GM19023 (cell line): Measurements from ENCODE around the gene SH3BP4.

Experiments used
- ATAC-seq: cut with Tn5 transposase; IDR thresholded peaks from one replicate; pipeline ENCODE4 v1.9.1; 2021; ENCODE audit warnings: mild to moderate bottlenecking, moderate library complexity; ENCODE audit not compliant: unreplicated experiment

Gene SH3BP4

GRCh38 chr2:234996069-234996940 lies 44.5 kb downstream of the SH3BP4 start:
- ATAC-seq, result no peak

DNA sequence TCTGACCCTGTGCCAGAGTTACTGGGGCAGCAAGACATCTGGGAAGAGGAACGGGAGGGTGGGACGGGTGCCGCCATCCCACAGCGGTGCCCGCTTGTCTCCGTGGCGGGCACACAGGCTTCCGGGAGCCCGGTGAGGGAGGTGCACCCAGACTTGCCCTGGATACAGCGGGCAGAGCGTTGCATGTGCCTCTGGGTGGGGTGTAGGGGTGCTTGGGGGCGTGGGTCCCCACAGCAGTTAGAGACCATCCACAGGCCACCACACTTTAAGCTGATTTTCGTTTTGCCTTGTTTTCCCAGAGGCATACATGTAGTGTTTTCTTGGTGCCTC lies 45.1 kb downstream of the SH3BP4 start:
- no peak for ATAC-seq

DNA sequence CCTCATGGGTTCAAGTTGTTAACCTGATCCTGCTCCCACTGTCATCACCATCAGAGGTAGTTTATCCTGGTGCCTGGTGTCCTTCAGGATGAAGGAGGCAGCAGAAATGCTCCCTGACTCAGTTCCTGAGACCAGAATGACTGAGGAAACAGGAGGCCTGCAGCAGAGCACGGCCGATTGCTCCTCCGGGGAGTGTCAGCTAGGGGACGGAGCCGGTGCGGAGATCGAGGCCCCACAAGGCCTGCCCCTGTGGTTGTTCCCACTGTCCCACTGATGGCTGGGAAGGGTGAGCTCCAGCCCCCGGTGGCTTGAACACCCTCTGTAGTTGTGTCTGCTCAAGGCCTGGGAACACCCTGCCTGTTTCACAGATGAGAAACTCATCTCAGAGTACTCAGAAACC lies 45.6 kb downstream of the SH3BP4 start:
- ATAC-seq, result no peak

GRCh38 chr2:234998404-234999211 lies 46.8 kb downstream of the SH3BP4 start:
- ATAC-seq, result no peak

DNA sequence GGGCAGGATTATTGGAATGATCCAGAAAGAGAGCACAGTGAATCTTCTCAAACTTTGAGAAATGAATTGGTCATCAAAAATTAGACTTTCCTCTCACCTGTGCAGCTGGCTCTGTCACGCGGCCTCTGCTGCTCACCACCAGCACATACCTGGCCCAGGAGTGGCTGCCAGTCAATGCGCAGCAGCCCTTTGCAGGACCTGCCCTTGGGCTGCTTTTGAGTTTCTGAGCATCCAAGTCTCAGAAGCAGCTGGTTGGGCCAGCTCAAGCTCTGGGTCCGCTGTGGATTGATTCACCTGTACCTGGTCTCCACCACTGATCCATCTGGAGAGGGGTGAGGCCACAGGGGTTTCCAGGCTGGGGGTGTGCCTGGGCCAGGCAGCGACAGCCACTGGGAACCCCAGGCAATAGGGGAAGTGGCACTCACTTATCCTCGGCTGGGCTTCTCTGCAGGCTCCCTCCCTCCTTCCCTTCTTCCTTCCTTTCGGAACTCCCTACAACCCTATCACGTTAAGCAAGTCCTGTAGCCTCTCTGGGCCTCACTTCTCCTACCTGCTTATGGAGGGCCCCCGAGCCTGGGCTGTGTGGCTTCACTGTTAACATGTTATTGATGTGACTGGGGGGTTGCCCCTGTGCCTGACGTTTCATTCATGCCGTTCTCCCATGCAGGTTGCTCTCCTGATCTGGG lies 48.1 kb downstream of the SH3BP4 start:
- ATAC-seq, result no peak

DNA sequence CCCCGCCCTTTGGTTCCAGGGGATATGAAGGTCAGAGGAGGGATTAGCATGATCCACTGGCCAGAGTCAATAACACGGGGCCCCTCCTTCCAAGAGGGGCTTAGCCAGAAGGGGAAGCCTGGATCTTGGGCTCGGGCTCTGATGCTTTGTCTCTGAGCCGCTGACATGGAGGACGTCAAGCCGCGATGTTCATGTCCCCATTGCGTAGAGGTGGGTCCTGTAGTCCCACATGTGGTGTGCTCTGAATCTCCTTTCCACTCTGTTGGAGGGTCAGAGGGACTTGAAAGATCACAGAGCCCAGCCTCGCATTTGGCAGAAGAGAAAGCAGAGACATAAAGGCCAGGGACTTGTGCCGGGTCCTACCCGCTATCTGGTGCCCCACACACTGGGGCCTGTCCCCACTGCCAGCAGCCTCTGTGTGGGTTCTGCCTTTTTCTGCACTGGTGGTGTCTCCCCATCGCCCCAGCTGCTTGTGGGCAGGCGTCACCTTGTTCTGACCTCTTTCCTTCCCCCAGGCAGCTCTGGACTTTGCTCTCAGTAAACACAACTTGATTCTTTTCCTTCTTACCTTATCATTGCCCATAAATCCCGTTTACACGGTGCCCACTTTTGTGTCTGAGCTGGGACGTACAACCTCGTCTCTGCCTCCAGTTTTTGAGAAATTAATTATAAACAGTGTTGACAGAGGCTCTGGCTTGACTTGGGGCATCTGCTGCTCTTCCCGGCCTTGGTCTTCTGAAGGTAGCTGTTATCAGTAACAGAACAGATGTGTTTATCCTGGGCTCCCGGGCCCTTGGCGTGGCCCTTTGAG lies 48.8 kb downstream of the SH3BP4 start:
- no peak for ATAC-seq

DNA sequence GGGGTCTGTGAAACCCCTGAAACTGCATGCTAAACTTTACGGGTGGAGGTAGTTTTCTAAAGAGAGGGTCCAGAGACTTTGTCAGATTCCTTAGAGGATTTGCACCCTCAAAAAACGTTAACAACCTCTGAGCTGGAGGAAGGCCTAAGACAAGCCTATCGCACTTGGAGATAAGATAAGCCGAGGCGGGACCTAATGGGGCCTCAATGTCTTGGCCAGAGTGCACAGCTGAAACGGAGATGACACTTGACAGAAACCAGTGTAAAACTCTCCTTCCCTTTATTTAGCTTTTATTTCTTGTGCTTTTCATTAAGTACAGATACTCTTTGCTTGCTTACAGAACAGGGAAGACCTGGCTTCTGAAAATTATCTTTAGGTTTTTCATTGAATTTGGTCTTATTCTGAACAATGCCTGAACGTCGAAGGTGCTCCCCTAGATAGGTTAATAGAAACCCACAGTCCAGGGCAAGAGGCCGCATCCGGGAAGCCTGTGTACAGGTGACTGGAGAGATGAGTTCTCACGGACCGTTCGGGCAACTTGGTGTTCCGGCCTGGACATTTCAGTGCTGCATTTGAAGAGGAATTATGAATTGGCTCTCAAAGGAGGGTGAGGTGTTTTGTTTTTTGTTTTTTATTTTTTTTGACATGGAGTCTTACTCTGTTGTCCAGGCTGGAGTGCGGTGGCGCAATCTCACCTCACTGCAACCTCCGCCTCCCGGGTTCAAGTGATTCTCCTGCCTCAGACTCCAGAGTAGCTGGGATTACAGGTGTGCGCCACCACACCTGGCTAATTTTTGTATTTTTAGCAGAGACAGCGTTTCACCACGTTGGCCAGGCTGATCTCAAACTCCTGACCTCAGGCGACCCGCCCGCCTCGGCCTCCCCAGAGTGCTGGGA lies 49.7 kb downstream of the SH3BP4 start:
- ATAC-seq, result no peak

GRCh38 chr2:235002198-235003095 lies 50.6 kb downstream of the SH3BP4 start:
- ATAC-seq, result no peak

DNA sequence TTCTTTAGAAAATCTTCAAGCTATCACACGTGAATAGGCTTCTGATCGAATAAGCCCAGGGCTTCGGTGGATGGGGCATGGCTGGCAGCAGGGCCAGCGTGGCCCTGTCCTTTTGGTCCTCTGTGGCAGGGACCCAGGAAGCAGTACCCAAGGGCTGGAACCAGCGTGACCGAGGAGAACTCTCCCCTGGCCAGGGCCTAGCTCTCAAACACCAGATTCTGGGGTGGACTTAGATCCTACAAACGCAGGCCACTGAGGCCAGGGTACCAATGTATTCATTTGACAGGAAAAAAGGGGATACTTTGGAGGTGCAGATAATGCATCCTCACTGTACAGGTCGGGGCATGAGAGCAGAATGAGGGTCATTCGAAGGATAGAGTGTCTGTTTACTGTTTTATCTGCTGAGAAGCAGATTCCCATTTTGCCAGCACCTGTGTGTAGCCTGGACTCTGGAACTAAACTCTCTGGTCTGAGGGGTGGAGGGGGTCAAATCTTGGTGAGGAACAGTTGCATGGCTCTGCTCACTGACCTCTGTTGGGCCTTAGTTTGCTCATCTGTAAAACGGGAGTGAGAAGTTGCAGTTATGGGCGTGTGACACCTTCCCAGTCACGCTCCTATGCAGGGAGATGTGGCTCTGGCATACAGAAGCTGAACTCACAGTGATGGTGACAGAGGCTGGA lies 51.4 kb downstream of the SH3BP4 start:
- ATAC-seq, result no peak

DNA sequence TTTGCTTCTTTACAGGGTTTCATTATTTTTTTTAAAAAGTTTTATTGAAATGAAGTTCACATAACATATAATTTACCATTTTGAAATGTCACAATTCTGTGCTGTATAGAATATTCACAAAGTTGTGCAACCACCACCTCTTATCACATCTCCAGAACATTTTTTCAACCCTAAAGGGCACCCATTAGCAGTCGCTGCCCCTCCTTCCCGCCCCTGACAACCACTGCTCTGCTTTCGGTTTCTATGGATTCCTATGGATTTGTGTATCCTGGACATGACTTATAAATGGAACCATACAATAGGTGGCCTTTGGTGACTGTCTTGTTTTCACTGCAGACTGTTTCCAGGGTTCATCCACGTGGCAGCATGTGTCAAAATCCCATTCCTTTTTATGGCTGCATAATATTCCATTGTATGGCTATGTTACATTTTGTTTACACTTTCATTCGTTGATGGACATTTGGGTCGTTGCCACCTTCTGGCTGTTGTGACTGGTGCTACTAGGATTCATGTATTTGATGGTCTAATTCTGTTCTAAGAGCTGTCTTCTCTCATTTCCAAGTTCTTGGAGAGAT lies 52.6 kb downstream of the SH3BP4 start:
- ATAC-seq, result no peak

- no peak for ATAC-seq
Observed at GRCh38 chr2:235005023-235005422, 53.2 kb downstream of the SH3BP4 start.

DNA sequence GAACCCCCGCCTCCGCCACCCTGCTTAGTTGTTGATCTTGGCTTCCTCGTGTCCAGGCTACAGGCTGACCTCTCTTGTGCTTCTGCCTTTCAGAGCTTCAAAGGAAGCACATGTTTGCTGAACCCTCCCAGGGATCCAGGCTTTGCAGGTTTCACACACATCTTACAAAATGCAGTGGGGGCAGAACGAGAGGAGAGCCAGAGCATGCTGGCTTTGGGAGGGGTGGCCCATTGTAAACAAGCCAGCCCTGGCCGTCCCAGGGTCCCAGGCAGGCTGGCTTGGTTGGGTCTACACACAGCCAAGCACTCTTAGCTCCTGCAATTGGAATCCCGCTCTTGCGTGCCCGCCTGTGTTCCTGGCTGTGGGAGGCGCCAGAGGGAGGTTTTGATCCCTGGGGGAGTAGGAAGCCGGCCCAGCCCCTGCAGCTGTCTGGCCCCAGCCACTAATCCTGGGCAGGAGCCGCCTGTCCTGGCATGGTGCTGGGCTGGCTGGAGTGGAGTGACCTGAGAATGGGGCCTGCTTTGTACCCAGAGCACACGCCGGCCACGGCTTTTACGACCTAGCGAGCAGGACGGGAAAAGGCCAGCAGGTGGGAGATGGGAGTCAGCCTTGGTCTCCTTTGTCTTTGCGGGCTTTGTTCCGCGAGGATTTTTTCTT lies 53.9 kb downstream of the SH3BP4 start:
- no peak for ATAC-seq

- no peak for ATAC-seq
Observed at GRCh38 chr2:235006461-235006860, 54.6 kb downstream of the SH3BP4 start.

DNA sequence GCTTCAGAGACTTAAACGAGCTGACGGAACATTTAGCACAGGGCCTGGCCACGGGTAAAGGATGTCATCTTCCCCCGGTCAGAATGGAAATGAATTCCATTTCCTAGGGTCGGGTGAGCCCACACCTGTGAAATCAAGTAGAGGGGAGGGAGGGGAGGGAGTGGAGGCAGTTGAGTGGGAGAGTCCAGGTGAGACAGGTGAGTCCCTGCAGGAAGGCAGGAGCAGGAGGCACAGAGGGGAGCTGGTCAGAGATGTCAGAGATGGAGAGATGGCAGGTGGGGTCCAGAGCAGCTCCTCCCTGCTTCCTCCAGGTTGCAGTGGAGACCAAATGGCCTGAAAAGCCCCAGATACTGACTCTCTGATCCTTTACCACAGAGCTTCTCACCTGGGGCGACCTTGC lies 55.2 kb downstream of the SH3BP4 start:
- no peak for ATAC-seq

DNA sequence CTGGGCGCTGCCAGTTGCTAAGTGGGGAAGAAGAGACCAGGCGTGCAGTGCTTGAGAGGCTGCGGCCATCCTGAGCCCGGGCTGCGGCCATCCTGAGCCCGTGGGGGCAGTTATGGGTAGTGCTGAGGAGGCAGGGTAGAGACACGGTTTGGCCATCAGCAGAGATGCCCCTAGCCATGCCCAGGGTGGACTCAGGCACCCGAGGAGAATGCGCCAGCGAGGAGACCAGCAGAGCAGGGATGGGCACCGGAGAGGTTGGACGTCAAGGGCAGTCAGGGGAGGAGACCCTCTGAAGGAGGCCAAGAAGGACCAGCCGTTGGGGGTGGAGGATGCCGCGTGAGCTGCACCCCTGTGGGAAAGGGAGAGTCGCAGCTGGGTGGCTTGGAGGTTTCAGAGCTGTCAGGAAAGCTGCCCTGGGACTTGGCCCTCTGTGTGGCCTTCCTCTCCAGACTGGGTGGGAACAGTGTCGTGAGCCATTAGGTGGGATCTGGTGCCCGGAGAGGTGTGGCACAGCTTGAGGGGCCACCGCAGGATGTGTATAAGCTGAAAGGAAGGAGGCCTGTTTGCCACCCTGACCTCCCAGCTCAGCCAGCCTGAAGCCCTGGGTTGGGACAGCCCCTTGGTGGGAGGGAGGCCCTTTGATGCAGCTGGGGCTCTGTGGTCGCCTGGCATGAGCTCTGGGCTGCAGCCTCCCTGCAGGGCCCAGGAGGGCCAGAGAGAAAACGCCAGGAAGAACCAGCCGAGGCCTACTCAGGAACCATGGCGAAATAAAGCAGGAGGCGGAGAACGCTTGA lies 56.0 kb downstream of the SH3BP4 start:
- ATAC-seq, result no peak

- ATAC-seq, result no peak
Observed at GRCh38 chr2:235008584-235009044, 56.8 kb downstream of the SH3BP4 start.
